OCI-LY1 (cell line): ENCODE measurements around the gene TSACC.

Experiments
- H2AFZ ChIP-seq: fragments of 200-600 bp; sonication (generic), shearing (Covaris generic); 2 replicates; pipeline ENCODE4 v1.6.0; 2014; ENCODE audit warnings: antibody characterized with exemption, mild to moderate bottlenecking, low read length
- H3F3A ChIP-seq: fragments of 200-600 bp; sonication (generic), shearing (Covaris generic); 2 replicates; pipeline ENCODE4 v1.6.0; 2014; ENCODE audit warnings: mild to moderate bottlenecking, antibody characterized with exemption, low read length, moderate library complexity; ENCODE audit not compliant: insufficient read depth
- H3K27ac ChIP-seq: fragments of 200-600 bp; sonication (generic); 2 replicates; pipeline ENCODE4 v1.5.1; 2014; ENCODE audit warnings: low read length, mixed run types, mild to moderate bottlenecking, low read depth; ENCODE audit not compliant: poor library complexity, severe bottlenecking
- H3K27me3 ChIP-seq: fragments of 200-600 bp; sonication (generic); 2 replicates; pipeline ENCODE4 v1.6.0; 2014; ENCODE audit warnings: antibody characterized with exemption, mild to moderate bottlenecking, low read length, moderate library complexity; ENCODE audit not compliant: insufficient read depth
- H3K36me3 ChIP-seq: fragments of 200-600 bp; sonication (generic); 2 replicates; pipeline ENCODE4 v1.6.1; 2014; ENCODE audit warnings: mild to moderate bottlenecking, antibody characterized with exemption, low read length, moderate library complexity, mixed read lengths; ENCODE audit not compliant: insufficient read depth
- H3K4me1 ChIP-seq: fragments of 200-600 bp; sonication (generic); 2 replicates; pipeline ENCODE4 v1.5.1; 2014; ENCODE audit warnings: mild to moderate bottlenecking, low read length, moderate library complexity; ENCODE audit not compliant: insufficient read depth, severe bottlenecking
- H3K4me2 ChIP-seq: fragments of 200-600 bp; sonication (generic), shearing (Covaris generic); 2 replicates; pipeline ENCODE4 v1.6.1; 2014; ENCODE audit warnings: low read length
- H3K4me3 ChIP-seq: fragments of 200-600 bp; sonication (generic); 2 replicates; pipeline ENCODE4 v1.5.1; 2014; ENCODE audit warnings: low read length, low read depth, mild to moderate bottlenecking, mixed read lengths; ENCODE audit not compliant: poor library complexity, severe bottlenecking
- H3K79me2 ChIP-seq: fragments of 200-600 bp; shearing (Covaris generic); 2 replicates; pipeline ENCODE4 v1.6.1; 2016; ENCODE audit warnings: mixed run types, low read length, mixed read lengths; ENCODE audit not compliant: insufficient read depth
- H3K9ac ChIP-seq: fragments of 200-600 bp; sonication (generic), shearing (Covaris generic); 2 replicates; pipeline ENCODE4 v1.6.1; 2014; ENCODE audit warnings: mild to moderate bottlenecking, low read length, mixed read lengths
- H3K9me2 ChIP-seq: fragments of 200-600 bp; sonication (generic), shearing (Covaris generic); 2 replicates; pipeline ENCODE4 v1.6.1; 2014; ENCODE audit warnings: low read depth, mild to moderate bottlenecking, low read length, mixed read lengths
- H3K9me3 ChIP-seq: fragments of 200-600 bp; shearing (Covaris generic); 2 replicates; pipeline ENCODE4 v1.6.1; 2014; ENCODE audit warnings: low read length, mixed read lengths
- H4K20me1 ChIP-seq: fragments of 200-600 bp; sonication (generic), shearing (Covaris generic); 2 replicates; pipeline ENCODE4 v1.6.0; 2016; ENCODE audit warnings: mild to moderate bottlenecking, low read length; ENCODE audit not compliant: insufficient read depth
- CTCF ChIP-seq: fragments of 200-600 bp; sonication (generic), shearing (Covaris generic); IDR thresholded peaks from 2 replicates; pipeline ENCODE4 v1.5.1; 2017; ENCODE audit warnings: mild to moderate bottlenecking, antibody characterized with exemption, low read length, moderate library complexity, mixed read lengths
- EZH2 ChIP-seq: fragments of 200-600 bp; sonication (generic), shearing (Covaris generic); IDR thresholded peaks from 2 replicates; pipeline ENCODE4 v1.8.0; 2017; ENCODE audit warnings: borderline replicate concordance, mixed run types, mild to moderate bottlenecking, antibody characterized with exemption, low read length, moderate library complexity, mixed read lengths

The TSACC gene

GRCh38 chr1:156385534-156386031 is 47.3 kb downstream of the TSACC start:
- Histone ChIP-seq H3K4me2 (no peak overlapping the region), H3F3A (no peaks in the 10 kb centered on the region), H3K9me2 (no peaks in the 10 kb centered on the region), H4K20me1 (no peaks in the 10 kb centered on the region), H3K27me3 (no peaks in the 10 kb centered on the region), H3K4me3 (no peak overlapping the region), H3K36me3 (no peaks in the 10 kb centered on the region), H3K79me2 (no peaks in the 10 kb centered on the region), H3K27ac (no peak overlapping the region), H3K9ac (no peak overlapping the region), H3K4me1 (peaks cover 6% of the 10 kb centered on the region), H3K9me3 (no peaks in the 10 kb centered on the region), H2AFZ (no peak overlapping the region)
- peak; percentile 97 for TF ChIP-seq CTCF
- TF ChIP-seq EZH2 = no peak

- TF ChIP-seq EZH2 (no peak), CTCF (no peak)
- Histone ChIP-seq H3K27me3 (no peaks in the 10 kb centered on the region), H2AFZ (no peak overlapping the region)
Observed at GRCh38 chr1:156386134-156386901, 48.0 kb downstream of the TSACC start.

GRCh38 chr1:156386949-156387869 is 48.9 kb downstream of the TSACC start:
- H2AFZ ChIP-seq = no peak overlapping the region

More at GRCh38 chr1:156386134-156386901, 48.0 kb downstream of the TSACC start:
- Histone ChIP-seq H3K4me2 (no peak overlapping the region), H3K4me1 (peaks cover 6% of the 10 kb centered on the region), H4K20me1 (no peaks in the 10 kb centered on the region), H3K9me2 (no peaks in the 10 kb centered on the region), H3K27ac (no peak overlapping the region), H3K9ac (no peak overlapping the region), H3K9me3 (no peaks in the 10 kb centered on the region), H3K4me3 (no peak overlapping the region), H3F3A (no peaks in the 10 kb centered on the region), H3K36me3 (no peaks in the 10 kb centered on the region), H3K79me2 (no peaks in the 10 kb centered on the region)

More at GRCh38 chr1:156386949-156387869, 48.9 kb downstream of the TSACC start:
- no peaks in the 10 kb centered on the region for H3F3A ChIP-seq
- no peak for TF ChIP-seq EZH2
- no peak for TF ChIP-seq CTCF
- H3K79me2 ChIP-seq = no peaks in the 10 kb centered on the region
- H3K9me3 ChIP-seq = no peaks in the 10 kb centered on the region
- H3K9ac ChIP-seq = no peak overlapping the region
- H3K9me2 ChIP-seq = no peaks in the 10 kb centered on the region
- no peak overlapping the region for H3K4me3 ChIP-seq
- H3K27me3 ChIP-seq = no peaks in the 10 kb centered on the region
- H3K4me1 ChIP-seq = peaks cover 6% of the 10 kb centered on the region
- H3K36me3 ChIP-seq = no peaks in the 10 kb centered on the region
- H3K4me2 ChIP-seq = no peak overlapping the region
- no peaks in the 10 kb centered on the region for H4K20me1 ChIP-seq
- no peak overlapping the region for H3K27ac ChIP-seq
